NT2/D1 (cell line): Measurements from ENCODE around the gene CAPRIN2.

Source experiments
- YY1 ChIP-seq: IDR thresholded peaks from 2 replicates; pipeline ENCODE4 v1.6.1; 2011; ENCODE audit not compliant: insufficient read length, insufficient read depth
- ZNF274 ChIP-seq: IDR thresholded peaks from 2 replicates; pipeline ENCODE4 v1.6.1; 2011; ENCODE audit warnings: mild to moderate bottlenecking, low read depth, low read length

DNA sequence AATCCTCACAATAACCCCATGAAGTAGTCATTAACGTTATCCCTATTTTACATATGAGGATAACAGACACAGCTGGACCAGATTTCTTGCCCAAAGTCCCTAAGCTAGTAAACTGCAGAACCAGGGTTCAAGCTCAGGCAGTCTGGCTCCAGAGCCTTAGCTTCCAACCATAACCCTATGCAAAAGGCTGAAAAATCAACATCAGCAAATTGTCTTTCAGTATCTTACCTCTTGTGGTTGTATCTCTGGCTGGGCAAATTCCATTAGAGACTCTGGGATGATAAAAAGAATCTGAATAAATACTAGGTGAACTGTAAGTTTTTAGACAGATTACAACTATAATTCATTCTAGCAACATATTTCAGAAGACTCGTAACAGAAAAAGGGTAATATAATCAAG is 24.7 kb downstream of the CAPRIN2 start:
- TF ChIP-seq YY1: no peak
- TF ChIP-seq ZNF274: no peak
